ENCODE measurements around the gene UCKL1.

The UCKL1 gene

DNA sequence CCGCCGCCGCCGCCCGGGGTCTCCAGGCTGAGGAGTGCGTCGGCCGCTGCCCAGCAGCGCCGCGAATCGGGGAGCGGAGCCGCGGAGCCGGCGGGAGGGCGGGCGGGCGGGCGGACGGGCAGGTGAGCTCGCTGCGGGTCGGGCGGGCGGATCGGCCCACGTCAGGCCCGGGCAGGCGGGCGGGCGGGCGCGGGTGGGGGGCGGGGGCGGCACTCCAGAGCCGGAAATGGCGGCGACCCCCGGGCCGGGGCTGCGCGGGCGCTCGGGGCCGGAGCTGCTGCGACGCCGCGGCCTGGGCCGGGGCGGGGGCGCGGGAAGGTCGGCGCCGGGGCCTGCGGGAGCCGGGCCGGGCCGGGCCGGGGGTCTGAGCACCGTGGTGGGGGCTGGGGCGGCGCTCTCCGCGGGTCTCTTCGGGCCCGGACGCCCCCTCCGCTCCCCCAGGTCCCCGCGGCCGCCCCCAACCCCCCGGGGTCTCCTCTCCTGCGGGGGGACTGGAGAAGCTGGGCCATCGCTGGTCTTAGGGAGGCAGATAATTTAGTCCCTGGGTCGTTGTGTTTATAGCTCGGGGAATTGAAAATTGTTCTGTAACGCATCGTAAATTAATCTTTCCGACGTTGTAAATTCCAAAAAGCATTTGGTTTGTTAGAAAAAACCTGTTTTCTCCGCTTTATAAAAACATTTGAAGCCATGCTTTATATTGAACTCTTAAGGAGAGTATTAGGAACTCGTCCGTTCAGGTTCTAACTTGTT, 60.8 kb downstream of the UCKL1 start:
- H3K27ac ChIP-seq (ENCODE audit: low read depth, low read length) = peak overlapping the region; percentile 69
- H3K9ac ChIP-seq (ENCODE audit: low read length) = peak overlapping the region; percentile 78
- H2AFZ ChIP-seq (ENCODE audit: low read depth, low read length, severe bottlenecking) = no peak overlapping the region
- peak overlapping the region; percentile 99 for H3K4me2 ChIP-seq (ENCODE audit: low read depth, low read length, poor library complexity, severe bottlenecking)
- no peaks in the 10 kb centered on the region for H3K36me3 ChIP-seq (ENCODE audit: low read length)
- H3F3A ChIP-seq (ENCODE audit: insufficient read depth) = peaks cover 12% of the 10 kb centered on the region; the same call in 1 of the 2 replicates
- H3K27me3 ChIP-seq (ENCODE audit: low read length) = no peaks in the 10 kb centered on the region
- no peaks in the 10 kb centered on the region for H3K9me2 ChIP-seq (replicated peaks; ENCODE audit: insufficient read depth, low read length)
- peaks cover 48% of the 10 kb centered on the region for H3K79me2 ChIP-seq (ENCODE audit: insufficient read depth, low read length)
- no peaks in the 10 kb centered on the region; the same call in 1 of the 2 replicates for H4K20me1 ChIP-seq (ENCODE audit: low read depth, low read length)
- no peaks in the 10 kb centered on the region for H3K9me3 ChIP-seq (ENCODE audit: insufficient read depth, low read length)
- peak overlapping the region; percentile 88 for H3K4me3 ChIP-seq (ENCODE audit: insufficient read depth, low read length, poor library complexity, severe bottlenecking)
- TF ChIP-seq EZH2phosphoT487 (conservative IDR thresholded peaks at IDR 0.05; ENCODE audit: low read length) = no peak
- no peak for TF ChIP-seq CTCF (IDR thresholded peaks at IDR 0.05; ENCODE audit: insufficient read depth, low read length, poor library complexity, severe bottlenecking)

GRCh38 chr20:63894358-63895201, 61.6 kb downstream of the UCKL1 start, which contains the start of gene DNAJC5:
Gene DNAJC5 (plus strand): TSS chr20:63895126. CDS start chr20:63928346, 33,220 bp downstream.
- Histone ChIP-seq H3K4me2 (ENCODE audit: low read depth, low read length, poor library complexity, severe bottlenecking) (peak within 1 kb of the TSS; percentile 99), H2AFZ (ENCODE audit: low read depth, low read length, severe bottlenecking) (peak within 1 kb of the TSS; percentile 74), H3K79me2 (ENCODE audit: insufficient read depth, low read length) (peaks cover 41% of the 10 kb centered on the region), H3K27ac (ENCODE audit: low read depth, low read length) (peak within 1 kb of the TSS; percentile 69), H3K27me3 (ENCODE audit: low read length) (no peaks in the 10 kb centered on the region), H3K9ac (ENCODE audit: low read length) (peak within 1 kb of the TSS; percentile 78), H4K20me1 (ENCODE audit: low read depth, low read length) (no peaks in the 10 kb centered on the region; the same call in 1 of the 2 replicates), H3K9me2 (replicated peaks; ENCODE audit: insufficient read depth, low read length) (no peaks in the 10 kb centered on the region), H3K36me3 (ENCODE audit: low read length) (no peaks in the 10 kb centered on the region), H3K9me3 (ENCODE audit: insufficient read depth, low read length) (no peaks in the 10 kb centered on the region), H3K4me3 (ENCODE audit: insufficient read depth, low read length, poor library complexity, severe bottlenecking) (peak within 1 kb of the TSS; percentile 88), H3F3A (ENCODE audit: insufficient read depth) (peaks cover 12% of the 10 kb centered on the region; the same call in 1 of the 2 replicates)
- TF ChIP-seq CTCF (IDR thresholded peaks at IDR 0.05; ENCODE audit: insufficient read depth, low read length, poor library complexity, severe bottlenecking) (no peak), EZH2phosphoT487 (conservative IDR thresholded peaks at IDR 0.05; ENCODE audit: low read length) (no peak)

DNA sequence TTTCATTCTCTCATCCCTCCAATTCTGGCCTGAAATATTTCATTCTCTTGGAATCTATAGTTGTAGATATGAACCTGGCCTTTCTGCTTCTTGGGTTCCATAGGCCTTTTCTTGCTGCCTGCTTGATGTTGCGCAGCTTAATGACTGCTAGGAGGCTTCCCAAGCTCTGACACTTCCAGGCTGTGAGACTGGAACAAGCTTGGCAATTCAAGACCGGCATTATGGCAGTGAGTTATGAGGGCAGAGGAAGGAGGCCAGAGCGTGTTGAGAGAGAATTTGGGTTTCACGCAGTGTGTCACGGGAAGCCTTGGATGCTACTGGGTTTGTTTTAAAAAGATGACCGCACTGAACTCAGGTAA, 62.2 kb downstream of the UCKL1 start:
- Histone ChIP-seq H4K20me1 (ENCODE audit: low read depth, low read length) (no peaks in the 10 kb centered on the region; the same call in 1 of the 2 replicates), H2AFZ (ENCODE audit: low read depth, low read length, severe bottlenecking) (no peak overlapping the region), H3K9ac (ENCODE audit: low read length) (no peak overlapping the region), H3K9me2 (replicated peaks; ENCODE audit: insufficient read depth, low read length) (no peaks in the 10 kb centered on the region), H3K27ac (ENCODE audit: low read depth, low read length) (no peak overlapping the region), H3K4me2 (ENCODE audit: low read depth, low read length, poor library complexity, severe bottlenecking) (no peak overlapping the region), H3K79me2 (ENCODE audit: insufficient read depth, low read length) (peaks cover 35% of the 10 kb centered on the region), H3K36me3 (ENCODE audit: low read length) (no peaks in the 10 kb centered on the region), H3F3A (ENCODE audit: insufficient read depth) (peaks cover 12% of the 10 kb centered on the region; the same call in 1 of the 2 replicates), H3K27me3 (ENCODE audit: low read length) (no peaks in the 10 kb centered on the region), H3K4me3 (ENCODE audit: insufficient read depth, low read length, poor library complexity, severe bottlenecking) (no peak overlapping the region), H3K9me3 (ENCODE audit: insufficient read depth, low read length) (no peaks in the 10 kb centered on the region)
- TF ChIP-seq CTCF (IDR thresholded peaks at IDR 0.05; ENCODE audit: insufficient read depth, low read length, poor library complexity, severe bottlenecking) (no peak), EZH2phosphoT487 (conservative IDR thresholded peaks at IDR 0.05; ENCODE audit: low read length) (no peak)
